OCI-LY1 (cell line): Measurements from ENCODE around the gene CTIF.

Experiments
- EZH2 ChIP-seq: fragments of 200-600 bp; sonication (generic), shearing (Covaris generic); IDR thresholded peaks from 2 replicates; pipeline ENCODE4 v1.8.0; 2017; ENCODE audit warnings: borderline replicate concordance, mixed run types, mild to moderate bottlenecking, antibody characterized with exemption, low read length, moderate library complexity, mixed read lengths
- TF ChIP-seq, protein P1 (sequence below): fragments of 200-600 bp; sonication (generic), shearing (Covaris generic); IDR thresholded peaks from 2 replicates; pipeline ENCODE4 v1.5.1; 2017; ENCODE audit warnings: mild to moderate bottlenecking, antibody characterized with exemption, low read length, moderate library complexity, mixed read lengths

DNA sequence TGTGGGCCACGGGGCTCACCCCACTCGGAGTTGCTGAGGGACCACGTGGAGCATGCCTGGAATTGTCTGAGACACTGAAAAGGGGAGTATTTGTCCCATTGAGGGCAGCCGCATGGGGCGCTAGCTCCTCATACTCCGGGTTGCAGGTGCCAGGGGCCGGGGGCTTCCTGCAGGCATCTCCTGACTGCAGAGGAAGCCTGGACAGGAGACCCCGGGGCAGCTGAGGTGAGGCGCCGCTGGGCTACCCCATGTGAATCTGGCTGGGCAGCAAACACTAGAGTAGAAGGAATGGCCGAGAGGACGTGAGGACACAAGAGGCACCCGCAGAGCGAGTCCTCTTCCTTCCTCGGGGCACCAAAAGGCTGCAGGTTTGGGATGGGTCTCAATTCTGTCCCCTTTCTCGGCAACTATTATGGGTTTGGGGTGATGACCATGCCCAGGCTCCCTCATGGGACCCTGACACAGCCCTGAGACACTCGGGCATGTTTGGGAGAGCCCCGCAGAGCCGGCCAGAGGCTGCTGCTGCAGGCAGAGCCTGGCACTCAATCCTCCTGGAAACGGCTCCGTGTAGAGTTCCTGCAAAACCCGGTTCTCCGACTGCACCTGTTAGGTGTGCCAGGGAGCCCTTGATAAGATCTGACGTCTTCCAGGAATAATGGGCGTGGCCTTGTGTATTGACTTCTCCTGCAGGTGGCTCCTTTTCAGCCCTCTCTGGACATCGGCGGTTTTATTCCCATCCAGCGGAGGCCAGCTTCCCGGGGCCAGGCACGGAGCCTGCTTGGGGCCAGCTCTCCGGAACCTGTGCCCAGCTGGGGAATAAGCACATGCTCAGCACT, 77.0 kb downstream of the CTIF start:
- TF ChIP-seq, protein P1, sequence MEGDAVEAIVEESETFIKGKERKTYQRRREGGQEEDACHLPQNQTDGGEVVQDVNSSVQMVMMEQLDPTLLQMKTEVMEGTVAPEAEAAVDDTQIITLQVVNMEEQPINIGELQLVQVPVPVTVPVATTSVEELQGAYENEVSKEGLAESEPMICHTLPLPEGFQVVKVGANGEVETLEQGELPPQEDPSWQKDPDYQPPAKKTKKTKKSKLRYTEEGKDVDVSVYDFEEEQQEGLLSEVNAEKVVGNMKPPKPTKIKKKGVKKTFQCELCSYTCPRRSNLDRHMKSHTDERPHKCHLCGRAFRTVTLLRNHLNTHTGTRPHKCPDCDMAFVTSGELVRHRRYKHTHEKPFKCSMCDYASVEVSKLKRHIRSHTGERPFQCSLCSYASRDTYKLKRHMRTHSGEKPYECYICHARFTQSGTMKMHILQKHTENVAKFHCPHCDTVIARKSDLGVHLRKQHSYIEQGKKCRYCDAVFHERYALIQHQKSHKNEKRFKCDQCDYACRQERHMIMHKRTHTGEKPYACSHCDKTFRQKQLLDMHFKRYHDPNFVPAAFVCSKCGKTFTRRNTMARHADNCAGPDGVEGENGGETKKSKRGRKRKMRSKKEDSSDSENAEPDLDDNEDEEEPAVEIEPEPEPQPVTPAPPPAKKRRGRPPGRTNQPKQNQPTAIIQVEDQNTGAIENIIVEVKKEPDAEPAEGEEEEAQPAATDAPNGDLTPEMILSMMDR: no peak; the same call in 1 of the 2 replicates
- TF ChIP-seq EZH2: no peak
